ENCODE data around the gene RPL37A.
A peak's percentile ranks its signal among the peaks of the same experiment; 100 is the strongest.

RPL37A gene

DNA sequence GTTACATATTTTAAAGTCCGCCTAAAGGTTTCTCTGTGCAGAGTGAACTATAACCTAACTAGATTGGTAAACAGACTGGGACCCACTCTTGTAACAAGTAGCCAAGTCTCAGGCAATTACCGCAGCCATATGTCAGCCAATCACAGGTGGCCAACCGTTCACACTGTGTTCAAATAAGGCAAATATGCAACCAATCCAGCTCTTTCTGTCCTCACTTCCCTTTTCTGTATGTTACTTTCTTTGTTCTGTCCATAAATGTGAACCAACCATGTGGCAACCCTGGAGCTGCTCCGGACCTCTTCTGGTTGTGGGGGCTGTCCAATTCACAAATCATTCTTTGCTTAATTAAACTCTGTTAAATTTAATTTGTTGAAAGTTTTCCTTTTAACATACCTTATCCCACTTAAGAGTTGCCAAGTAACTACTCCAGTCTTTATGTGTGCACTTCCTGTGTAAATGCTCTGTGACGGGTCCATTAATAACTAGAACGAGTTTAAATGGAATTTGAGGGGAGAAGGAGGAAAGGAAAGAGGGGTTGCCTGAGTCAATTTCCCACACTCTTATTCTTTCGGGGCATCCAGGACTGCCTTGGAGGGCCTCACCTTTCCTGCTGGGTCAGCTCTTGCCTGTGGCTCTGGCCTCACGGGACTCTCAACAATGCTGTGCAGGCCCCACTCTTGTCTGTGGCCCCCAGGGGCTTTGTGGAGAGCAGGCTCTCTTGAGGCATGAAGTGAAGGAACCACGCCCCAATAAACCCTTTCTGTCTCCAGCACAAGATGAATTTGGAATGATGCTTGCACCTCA is 6.6 kb upstream of the RPL37A start:
- DNase-seq: no peak

- DNase-seq: no peak
Observed at GRCh38 chr2:216492597-216493333, 5.9 kb upstream of the RPL37A start.

DNA sequence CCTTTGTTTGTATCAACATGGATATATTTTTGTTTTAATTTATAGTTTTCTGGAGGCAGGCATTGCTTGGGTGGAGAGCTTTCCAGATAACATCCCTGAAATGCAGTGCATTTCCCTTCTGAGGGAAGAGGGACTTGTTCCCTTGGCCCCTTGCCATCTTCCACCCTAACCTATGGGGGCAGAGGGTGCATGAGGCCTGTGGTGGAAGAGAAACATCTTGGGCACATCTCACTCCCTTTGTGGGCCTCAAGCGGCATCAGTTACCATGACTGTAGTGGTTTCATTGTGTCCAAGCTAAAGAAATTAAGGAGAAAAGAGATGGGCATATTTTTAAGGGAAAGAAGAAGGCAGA is 5.3 kb upstream of the RPL37A start:
- no peak for DNase-seq

GRCh38 chr2:216495656-216496055 is 3.0 kb upstream of the RPL37A start:
- no peak for DNase-seq

- no peak for DNase-seq
Observed at GRCh38 chr2:216497382-216498069, 1.1 kb upstream of the RPL37A start.

DNA sequence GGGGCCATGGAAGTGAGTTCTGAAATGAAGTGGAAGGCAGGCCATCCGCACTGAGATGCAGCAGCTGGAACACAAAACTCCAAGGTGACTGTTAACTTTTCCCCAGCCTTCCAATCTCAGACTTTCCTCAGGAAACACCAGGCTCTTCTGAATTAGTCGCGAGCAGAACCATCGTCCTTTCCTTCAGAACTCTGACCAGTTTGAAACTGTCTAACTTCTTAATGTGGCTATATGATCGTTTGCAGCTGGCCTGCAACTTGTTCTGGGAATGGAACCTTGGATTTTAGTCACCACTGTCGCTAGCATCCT is 620 bp upstream of the RPL37A start:
- DNase-seq: no peak

DNA sequence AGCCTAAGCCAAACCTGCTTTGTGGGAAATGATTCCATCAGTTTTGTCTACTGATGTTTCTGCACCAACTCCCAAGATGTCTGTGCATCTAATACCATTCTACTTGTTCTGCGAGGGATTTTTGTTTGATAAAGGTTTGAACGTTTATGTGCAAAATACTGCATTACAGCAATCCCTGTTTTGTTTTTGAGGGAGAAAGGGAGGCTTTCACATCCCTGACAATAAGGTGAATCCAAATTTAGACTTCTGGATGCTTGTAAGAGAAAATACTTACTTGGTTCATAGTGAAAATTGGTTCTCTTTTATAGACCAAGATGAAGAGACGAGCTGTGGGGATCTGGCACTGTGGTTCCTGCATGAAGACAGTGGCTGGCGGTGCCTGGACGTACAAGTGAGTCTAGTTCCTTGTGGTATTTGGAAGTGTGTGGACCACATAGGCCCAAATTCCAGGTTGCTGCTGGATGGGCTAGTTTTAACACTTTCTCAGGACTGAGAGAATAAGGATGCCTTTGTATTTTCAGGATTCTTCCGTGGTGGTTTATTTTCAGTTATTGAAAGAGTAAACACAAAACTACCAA is 1.1 kb downstream of the RPL37A start:
- no peak for DNase-seq

DNA sequence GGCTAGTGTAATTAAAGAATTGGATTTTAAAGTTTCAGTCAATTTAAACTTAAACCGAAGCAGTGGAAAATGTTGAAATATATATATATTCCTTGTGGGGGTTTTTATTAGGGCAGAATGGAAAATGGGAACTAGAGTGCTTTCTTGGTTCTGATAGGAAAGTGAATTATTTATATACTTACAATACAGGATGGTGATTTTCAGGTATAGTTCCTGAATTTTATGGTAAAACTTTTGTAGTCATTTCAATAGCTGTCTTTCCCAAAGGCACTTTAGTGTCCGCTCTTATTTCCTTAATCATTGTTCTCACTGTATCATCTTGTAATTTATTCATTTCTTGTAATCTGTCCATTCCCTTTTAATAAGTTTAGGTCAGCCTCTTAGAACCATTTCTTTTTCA is 1.9 kb downstream of the RPL37A start:
- DNase-seq: no peak

- DNase-seq: no peak
Observed at GRCh38 chr2:216501854-216502253, 3.2 kb downstream of the RPL37A start.

- no peak for DNase-seq
Observed at GRCh38 chr2:216502381-216503158, 3.9 kb downstream of the RPL37A start.

GRCh38 chr2:216503159-216503629 is 4.5 kb downstream of the RPL37A start:
- DNase-seq: no peak

DNA sequence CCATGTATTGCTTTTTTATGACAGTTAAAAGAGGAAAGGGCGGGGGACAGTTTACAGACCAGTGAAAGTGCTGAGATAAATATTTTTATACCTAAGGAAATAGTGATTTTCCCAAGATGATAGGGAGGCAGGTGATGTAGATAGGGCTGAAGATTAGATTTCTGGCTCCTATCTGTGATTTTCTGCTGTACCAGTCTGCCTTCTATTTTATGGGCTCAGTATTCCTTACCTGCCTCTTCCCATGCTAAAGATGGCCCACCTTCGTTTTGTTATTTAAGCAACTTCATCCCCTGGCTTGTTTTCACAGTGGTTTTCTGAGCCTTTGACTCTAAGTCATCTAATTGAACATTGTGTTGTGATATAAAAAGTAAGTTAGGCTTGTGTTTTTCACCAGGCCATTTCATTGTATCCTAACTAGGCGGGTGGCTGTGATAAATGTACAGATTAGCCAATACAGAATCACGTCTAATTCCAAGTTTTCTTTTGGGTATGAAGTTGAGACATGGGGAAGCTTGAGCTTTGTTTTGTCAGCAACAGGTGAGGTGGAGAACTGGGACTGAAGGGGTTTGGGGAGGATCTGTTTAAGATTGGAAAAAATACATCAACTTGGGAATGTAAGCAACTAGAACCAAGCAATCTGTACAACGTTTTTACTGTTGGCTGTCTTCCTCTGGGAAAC is 5.2 kb downstream of the RPL37A start:
- DNase-seq: no peak

GRCh38 chr2:216504376-216504762 is 5.7 kb downstream of the RPL37A start:
- no peak for DNase-seq

DNA sequence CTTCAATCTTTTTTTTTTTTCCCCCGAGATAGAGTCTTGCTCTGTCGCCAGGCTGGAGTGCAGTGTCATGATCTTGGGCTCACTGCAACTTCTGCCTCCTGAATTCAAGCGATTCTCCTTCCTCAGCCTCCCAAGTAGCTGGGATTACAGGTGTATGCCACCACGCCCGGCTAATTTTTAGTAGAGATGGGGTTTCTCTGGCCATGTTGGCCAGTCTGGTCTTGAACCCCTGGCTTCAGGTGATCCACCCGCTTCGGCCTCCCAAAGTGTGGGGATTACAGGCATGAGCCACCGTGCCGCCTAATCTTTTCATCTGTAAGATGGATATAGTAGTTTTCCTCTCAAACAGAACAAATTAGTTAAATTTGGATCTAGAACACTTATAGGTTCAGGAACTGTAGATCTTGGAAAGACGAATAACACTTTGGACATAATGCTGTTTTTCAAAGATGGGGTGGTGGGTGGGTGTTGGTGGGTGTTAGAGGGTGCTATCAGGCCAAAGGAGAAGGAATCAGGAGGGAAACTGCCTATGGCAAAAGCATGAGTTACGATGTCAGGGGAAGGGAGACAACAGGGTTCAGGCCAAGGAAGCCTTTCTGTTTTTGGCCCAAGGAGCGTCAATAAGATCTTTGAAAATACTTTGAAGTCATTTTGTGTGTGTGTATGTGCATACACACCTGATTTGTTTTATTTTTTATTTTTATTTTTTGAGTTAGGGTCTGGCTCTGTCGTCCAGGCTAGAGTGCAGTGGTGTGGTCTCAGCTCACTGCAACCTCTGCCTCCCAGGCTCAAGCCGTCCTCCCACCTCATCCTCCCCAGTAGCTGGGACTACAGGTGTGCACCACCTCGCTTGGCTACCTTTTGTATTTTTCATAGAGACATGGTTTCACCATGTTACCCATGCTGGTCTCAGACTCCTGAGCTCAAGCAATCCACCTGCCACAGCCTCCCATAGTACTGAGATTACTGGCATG is 6.8 kb downstream of the RPL37A start:
- DNase-seq: no peak

- no peak for DNase-seq
Observed at GRCh38 chr2:216507220-216508160, 8.8 kb downstream of the RPL37A start.

GRCh38 chr2:216508229-216508628 is 9.6 kb downstream of the RPL37A start:
- no peak for DNase-seq

DNA sequence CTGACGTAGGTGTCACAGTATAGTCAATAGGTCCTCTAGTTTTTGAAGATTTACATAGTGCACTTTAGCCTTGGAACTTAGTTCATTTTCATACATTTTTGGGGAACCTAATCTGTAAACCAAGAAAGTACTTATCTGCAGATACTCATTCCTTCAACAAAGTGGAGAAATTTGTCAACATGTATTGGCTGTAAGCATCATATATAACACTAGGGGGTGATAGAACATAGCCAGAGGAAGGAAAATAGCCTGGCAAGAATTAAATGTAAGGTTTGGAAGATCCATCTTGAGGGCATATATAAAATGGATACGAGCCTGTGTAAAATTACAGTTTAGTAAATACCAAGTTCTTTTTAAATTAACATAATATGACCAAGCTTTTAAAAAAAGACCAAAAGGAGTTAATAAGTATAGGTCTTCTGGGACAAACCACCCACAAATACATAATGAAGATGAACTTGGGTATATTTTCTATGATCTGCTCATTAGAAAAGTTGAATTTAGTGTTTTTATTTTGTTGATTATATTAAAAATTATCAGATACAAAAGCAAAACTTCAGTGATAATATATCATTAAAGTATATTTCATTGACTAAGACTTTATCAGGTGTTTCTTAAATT is 18.2 kb downstream of the RPL37A start:
- peak; percentile 22 for DNase-seq

- no peak for DNase-seq
Observed at GRCh38 chr2:216517447-216518225, 19.0 kb downstream of the RPL37A start.
